ENCODE data around the gene EXO1. TPM values are rescaled to one million over a fixed set of nuclear protein-coding genes. Genes with fewer than 3 reads are reported as not detected.

EXO1 gene
- polyA plus RNA-seq, 4 donors, result 0.27 to 4.9 (median 3.4) TPM; not detected in 1

- no peaks in the 10 kb centered on the region for H3K9me3 ChIP-seq (ENCODE audit: control insufficient read depth in 2 of 2, insufficient read depth in 1 of 2, low read depth in 1 of 2, low read length in 1 of 2)
- no peaks in the 10 kb centered on the region for H3K4me1 ChIP-seq (ENCODE audit: control insufficient read depth in 3 of 3, insufficient read depth in 2 of 3, low read depth in 1 of 3, low read length in 2 of 3)
- no peak overlapping the region for H3K4me3 ChIP-seq (ENCODE audit: low read depth in 1 of 3, low read length in 3 of 3)
- H3K27me3 ChIP-seq (ENCODE audit: control insufficient read depth in 3 of 3, insufficient read depth in 3 of 3, low read length in 3 of 3), result no peaks in the 10 kb centered on the region
- H3K27ac ChIP-seq (ENCODE audit: low read depth in 1 of 3, low read length in 2 of 3), result no peak overlapping the region
- FAIRE-seq (no peak), DNase-seq (no peak)
- WGBS, 3 donors, result 63 to 68% (median 67%) methylated on average over 5 of the region's 5 CpGs
- H3K36me3 ChIP-seq (ENCODE audit: control insufficient read depth in 3 of 3, insufficient read depth in 2 of 3, low read depth in 1 of 3, low read length in 3 of 3), result no peaks in the 10 kb centered on the region
Measured at GRCh38 chr1:241902391-241903065, 54.5 kb downstream of the EXO1 start.

GRCh38 chr1:241916196-241916595 is 68.2 kb downstream of the EXO1 start:
- H3K4me1 ChIP-seq (ENCODE audit: control insufficient read depth in 3 of 3, insufficient read depth in 2 of 3, low read depth in 1 of 3, low read length in 2 of 3), result no peaks in the 10 kb centered on the region
- WGBS, 3 donors, result 42 to 73% (median 56%) methylated on average over 7 of the region's 7 CpGs
- DNase-seq, result peak in 1 of 2 donors; percentile 23
- no peak for FAIRE-seq
- no peaks in the 10 kb centered on the region for H3K36me3 ChIP-seq (ENCODE audit: control insufficient read depth in 3 of 3, insufficient read depth in 2 of 3, low read depth in 1 of 3, low read length in 3 of 3)
- no peak overlapping the region for H3K27ac ChIP-seq (ENCODE audit: low read depth in 1 of 3, low read length in 2 of 3)
- H3K4me3 ChIP-seq (ENCODE audit: low read depth in 1 of 3, low read length in 3 of 3), result no peak overlapping the region
- H3K27me3 ChIP-seq (ENCODE audit: control insufficient read depth in 3 of 3, insufficient read depth in 3 of 3, low read length in 3 of 3), result no peaks in the 10 kb centered on the region
- no peaks in the 10 kb centered on the region for H3K9me3 ChIP-seq (ENCODE audit: control insufficient read depth in 2 of 2, insufficient read depth in 1 of 2, low read depth in 1 of 2, low read length in 1 of 2)

- H3K36me3 ChIP-seq (ENCODE audit: control insufficient read depth in 3 of 3, insufficient read depth in 2 of 3, low read depth in 1 of 3, low read length in 3 of 3), result no peaks in the 10 kb centered on the region
- no peak overlapping the region for H3K27ac ChIP-seq (ENCODE audit: low read depth in 1 of 3, low read length in 2 of 3)
- H3K27me3 ChIP-seq (ENCODE audit: control insufficient read depth in 3 of 3, insufficient read depth in 3 of 3, low read length in 3 of 3), result no peaks in the 10 kb centered on the region
- no peak overlapping the region for H3K4me3 ChIP-seq (ENCODE audit: low read depth in 1 of 3, low read length in 3 of 3)
- no peak for DNase-seq
- no peaks in the 10 kb centered on the region for H3K9me3 ChIP-seq (ENCODE audit: control insufficient read depth in 2 of 2, insufficient read depth in 1 of 2, low read depth in 1 of 2, low read length in 1 of 2)
- no peaks in the 10 kb centered on the region for H3K4me1 ChIP-seq (ENCODE audit: control insufficient read depth in 3 of 3, insufficient read depth in 2 of 3, low read depth in 1 of 3, low read length in 2 of 3)
- WGBS, 3 donors, result 90 to 94% (median 92%) methylated on average over 12 of the region's 12 CpGs
- FAIRE-seq, result no peak
Measured at GRCh38 chr1:241917487-241917886, 69.5 kb downstream of the EXO1 start.

- no peak overlapping the region for H3K27ac ChIP-seq (ENCODE audit: low read depth in 1 of 3, low read length in 2 of 3)
- 74 to 80% (median 76%) methylated on average over 5 of the region's 5 CpGs for WGBS, 3 donors
- H3K27me3 ChIP-seq (ENCODE audit: control insufficient read depth in 3 of 3, insufficient read depth in 3 of 3, low read length in 3 of 3), result no peaks in the 10 kb centered on the region
- H3K36me3 ChIP-seq (ENCODE audit: control insufficient read depth in 3 of 3, insufficient read depth in 2 of 3, low read depth in 1 of 3, low read length in 3 of 3), result no peaks in the 10 kb centered on the region
- H3K4me1 ChIP-seq (ENCODE audit: control insufficient read depth in 3 of 3, insufficient read depth in 2 of 3, low read depth in 1 of 3, low read length in 2 of 3), result no peaks in the 10 kb centered on the region
- H3K9me3 ChIP-seq (ENCODE audit: control insufficient read depth in 2 of 2, insufficient read depth in 1 of 2, low read depth in 1 of 2, low read length in 1 of 2), result no peaks in the 10 kb centered on the region
- FAIRE-seq, result no peak
- no peak overlapping the region for H3K4me3 ChIP-seq (ENCODE audit: low read depth in 1 of 3, low read length in 3 of 3)
- DNase-seq, result no peak
Measured at GRCh38 chr1:241918879-241919278, 70.9 kb downstream of the EXO1 start.

- DNase-seq (no peak), FAIRE-seq (no peak)
- Histone ChIP-seq H3K27me3 (ENCODE audit: control insufficient read depth in 3 of 3, insufficient read depth in 3 of 3, low read length in 3 of 3) (no peaks in the 10 kb centered on the region), H3K27ac (ENCODE audit: low read depth in 1 of 3, low read length in 2 of 3) (no peak overlapping the region), H3K4me3 (ENCODE audit: low read depth in 1 of 3, low read length in 3 of 3) (no peak overlapping the region), H3K4me1 (ENCODE audit: control insufficient read depth in 3 of 3, insufficient read depth in 2 of 3, low read depth in 1 of 3, low read length in 2 of 3) (no peaks in the 10 kb centered on the region), H3K9me3 (ENCODE audit: control insufficient read depth in 2 of 2, insufficient read depth in 1 of 2, low read depth in 1 of 2, low read length in 1 of 2) (no peaks in the 10 kb centered on the region), H3K36me3 (ENCODE audit: control insufficient read depth in 3 of 3, insufficient read depth in 2 of 3, low read depth in 1 of 3, low read length in 3 of 3) (no peaks in the 10 kb centered on the region)
- WGBS, 3 donors, result 87 to 89% (median 88%) methylated on average over 10 of the region's 10 CpGs
Measured at GRCh38 chr1:241924080-241924808, 76.2 kb downstream of the EXO1 start.

GRCh38 chr1:241926141-241926540 is 78.1 kb downstream of the EXO1 start:
- no peak for FAIRE-seq
- DNase-seq, result peak in 1 of 2 donors; percentile 11

GRCh38 chr1:241927321-241927720 is 79.3 kb downstream of the EXO1 start:
- H3K4me3 ChIP-seq (ENCODE audit: low read depth in 1 of 3, low read length in 3 of 3), result no peak overlapping the region
- H3K27ac ChIP-seq (ENCODE audit: low read depth in 1 of 3, low read length in 2 of 3), result no peak overlapping the region
- H3K36me3 ChIP-seq (ENCODE audit: control insufficient read depth in 3 of 3, insufficient read depth in 2 of 3, low read depth in 1 of 3, low read length in 3 of 3), result no peaks in the 10 kb centered on the region
- FAIRE-seq, result no peak
- no peaks in the 10 kb centered on the region for H3K4me1 ChIP-seq (ENCODE audit: control insufficient read depth in 3 of 3, insufficient read depth in 2 of 3, low read depth in 1 of 3, low read length in 2 of 3)
- peak in 1 of 2 donors; percentile 81 for DNase-seq
- no peaks in the 10 kb centered on the region for H3K9me3 ChIP-seq (ENCODE audit: control insufficient read depth in 2 of 2, insufficient read depth in 1 of 2, low read depth in 1 of 2, low read length in 1 of 2)
- no peaks in the 10 kb centered on the region for H3K27me3 ChIP-seq (ENCODE audit: control insufficient read depth in 3 of 3, insufficient read depth in 3 of 3, low read length in 3 of 3)
- 22 to 61% (median 42%) methylated on average over 4 of the region's 4 CpGs for WGBS, 3 donors

More at GRCh38 chr1:241926141-241926540, 78.1 kb downstream of the EXO1 start:
- 67 to 80% (median 73%) methylated on average over 5 of the region's 5 CpGs for whole genome bisulfite sequencing, 3 donors
- Histone ChIP-seq H3K4me1 (ENCODE audit: control insufficient read depth in 3 of 3, insufficient read depth in 2 of 3, low read depth in 1 of 3, low read length in 2 of 3) (no peaks in the 10 kb centered on the region), H3K9me3 (ENCODE audit: control insufficient read depth in 2 of 2, insufficient read depth in 1 of 2, low read depth in 1 of 2, low read length in 1 of 2) (no peaks in the 10 kb centered on the region), H3K27me3 (ENCODE audit: control insufficient read depth in 3 of 3, insufficient read depth in 3 of 3, low read length in 3 of 3) (no peaks in the 10 kb centered on the region), H3K4me3 (ENCODE audit: low read depth in 1 of 3, low read length in 3 of 3) (no peak overlapping the region), H3K27ac (ENCODE audit: low read depth in 1 of 3, low read length in 2 of 3) (no peak overlapping the region), H3K36me3 (ENCODE audit: control insufficient read depth in 3 of 3, insufficient read depth in 2 of 3, low read depth in 1 of 3, low read length in 3 of 3) (no peaks in the 10 kb centered on the region)

- H3K4me3 ChIP-seq (ENCODE audit: low read depth in 1 of 3, low read length in 3 of 3), result no peak overlapping the region
- no peaks in the 10 kb centered on the region for H3K36me3 ChIP-seq (ENCODE audit: control insufficient read depth in 3 of 3, insufficient read depth in 2 of 3, low read depth in 1 of 3, low read length in 3 of 3)
- H3K9me3 ChIP-seq (ENCODE audit: control insufficient read depth in 2 of 2, insufficient read depth in 1 of 2, low read depth in 1 of 2, low read length in 1 of 2), result no peaks in the 10 kb centered on the region
- DNase-seq (no peak), FAIRE-seq (no peak)
- no peaks in the 10 kb centered on the region for H3K4me1 ChIP-seq (ENCODE audit: control insufficient read depth in 3 of 3, insufficient read depth in 2 of 3, low read depth in 1 of 3, low read length in 2 of 3)
- H3K27ac ChIP-seq (ENCODE audit: low read depth in 1 of 3, low read length in 2 of 3), result no peak overlapping the region
- 40 to 81% (median 68%) methylated on average over 6 of the region's 6 CpGs for WGBS, 3 donors
- H3K27me3 ChIP-seq (ENCODE audit: control insufficient read depth in 3 of 3, insufficient read depth in 3 of 3, low read length in 3 of 3), result peaks cover 0 to 4% (median 0%) of the 10 kb centered on the region in 3 donors
Measured at GRCh38 chr1:241932845-241933244, 84.8 kb downstream of the EXO1 start.

All from small intestine (tissue), 7 donors.